IMR-90 (cell line): ENCODE data around the gene KRT3.

Experiments used
- CTCF ChIP-seq: conservative IDR thresholded peaks from 2 replicates; pipeline ENCODE4 v1.5.1; 2012; ENCODE audit warnings: mild to moderate bottlenecking, low read depth, low read length, improper control_type of control experiment
- ELK1 ChIP-seq: fragments of 150-350 bp; IDR thresholded peaks from 2 replicates; pipeline ENCODE4 v1.6.1; 2016; ENCODE audit warnings: low read depth, mild to moderate bottlenecking, low read length, moderate library complexity, borderline replicate concordance
- FOS ChIP-seq: fragments of 150-350 bp; IDR thresholded peaks from 2 replicates; pipeline ENCODE4 v1.6.1; 2016; ENCODE audit warnings: low read depth, low read length
- MXI1 ChIP-seq: IDR thresholded peaks from 2 replicates; pipeline ENCODE4 v1.6.1; 2012; ENCODE audit warnings: low read depth, mild to moderate bottlenecking, low read length, moderate library complexity, borderline replicate concordance
- POLR2A ChIP-seq: IDR thresholded peaks from 2 replicates; pipeline ENCODE4 v1.6.1; 2012; ENCODE audit warnings: mild to moderate bottlenecking, low read depth, low read length
- RAD21 ChIP-seq: IDR thresholded peaks from 2 replicates; pipeline ENCODE4 v1.6.1; 2012; ENCODE audit warnings: low read length, improper control_type of control experiment
- SMC3 ChIP-seq: fragments of 150-350 bp; IDR thresholded peaks from 2 replicates; pipeline ENCODE4 v1.6.1; 2016; ENCODE audit warnings: low read depth, mild to moderate bottlenecking, antibody characterized with exemption, low read length, moderate library complexity

- TF ChIP-seq MXI1 (no peak), CTCF (no peak), SMC3 (no peak), POLR2A (no peak), RAD21 (no peak), FOS (no peak), ELK1 (no peak)
These were observed 39.5 kb downstream of the KRT3 start for GRCh38 chr12:52756281-52756960.
